Measurements from ENCODE around the gene KRT75.
A peak's percentile ranks its signal among the peaks of the same experiment; 100 is the strongest.

Gene KRT75

DNA sequence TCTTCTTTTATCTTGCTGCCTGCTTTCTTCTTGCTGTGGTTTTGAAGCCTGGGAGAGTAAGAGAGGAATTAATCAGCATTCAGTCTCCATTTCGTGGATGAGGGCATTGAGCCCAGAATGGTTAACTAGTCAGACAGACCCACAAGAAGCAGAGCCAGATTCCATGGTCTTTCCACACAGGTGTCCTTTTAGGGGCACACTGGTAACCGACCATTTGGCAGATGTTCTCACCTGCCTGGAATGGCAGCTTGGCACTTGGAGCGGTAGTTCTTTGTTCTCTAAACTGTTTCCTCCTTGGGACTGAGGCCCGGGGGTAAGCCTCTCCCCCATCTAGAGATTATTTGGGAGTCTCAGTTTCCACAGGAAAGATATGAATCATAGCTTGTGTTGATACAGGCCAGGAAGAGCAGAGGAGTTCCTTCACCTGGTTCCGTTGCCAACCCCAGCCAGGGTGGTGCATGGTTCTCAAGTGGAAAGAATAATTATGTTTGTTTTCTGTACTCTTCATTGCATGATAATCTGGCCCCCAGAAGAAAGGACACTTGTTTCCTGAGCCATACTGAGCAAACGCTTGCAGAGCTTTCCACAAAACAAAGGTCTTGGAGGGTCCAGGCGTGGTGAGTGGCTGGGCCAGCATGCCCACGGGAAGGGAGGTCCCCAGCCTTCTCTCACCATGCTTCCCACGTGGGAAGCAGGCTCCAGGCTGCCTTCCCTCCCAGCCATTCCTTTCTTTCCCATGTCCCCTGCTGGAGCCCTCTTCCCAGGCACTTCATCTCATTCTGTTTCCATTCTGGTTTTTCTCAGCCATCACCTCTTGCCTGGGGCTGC is 2.0 kb upstream of the KRT75 start:
- TF ChIP-seq, protein P1, sequence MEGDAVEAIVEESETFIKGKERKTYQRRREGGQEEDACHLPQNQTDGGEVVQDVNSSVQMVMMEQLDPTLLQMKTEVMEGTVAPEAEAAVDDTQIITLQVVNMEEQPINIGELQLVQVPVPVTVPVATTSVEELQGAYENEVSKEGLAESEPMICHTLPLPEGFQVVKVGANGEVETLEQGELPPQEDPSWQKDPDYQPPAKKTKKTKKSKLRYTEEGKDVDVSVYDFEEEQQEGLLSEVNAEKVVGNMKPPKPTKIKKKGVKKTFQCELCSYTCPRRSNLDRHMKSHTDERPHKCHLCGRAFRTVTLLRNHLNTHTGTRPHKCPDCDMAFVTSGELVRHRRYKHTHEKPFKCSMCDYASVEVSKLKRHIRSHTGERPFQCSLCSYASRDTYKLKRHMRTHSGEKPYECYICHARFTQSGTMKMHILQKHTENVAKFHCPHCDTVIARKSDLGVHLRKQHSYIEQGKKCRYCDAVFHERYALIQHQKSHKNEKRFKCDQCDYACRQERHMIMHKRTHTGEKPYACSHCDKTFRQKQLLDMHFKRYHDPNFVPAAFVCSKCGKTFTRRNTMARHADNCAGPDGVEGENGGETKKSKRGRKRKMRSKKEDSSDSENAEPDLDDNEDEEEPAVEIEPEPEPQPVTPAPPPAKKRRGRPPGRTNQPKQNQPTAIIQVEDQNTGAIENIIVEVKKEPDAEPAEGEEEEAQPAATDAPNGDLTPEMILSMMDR (conservative IDR thresholded peaks at IDR 0.05): no peak
- no peak for TF ChIP-seq ZFX (IDR thresholded peaks at IDR 0.05)
- H3K27ac ChIP-seq: no peak overlapping the region

DNA sequence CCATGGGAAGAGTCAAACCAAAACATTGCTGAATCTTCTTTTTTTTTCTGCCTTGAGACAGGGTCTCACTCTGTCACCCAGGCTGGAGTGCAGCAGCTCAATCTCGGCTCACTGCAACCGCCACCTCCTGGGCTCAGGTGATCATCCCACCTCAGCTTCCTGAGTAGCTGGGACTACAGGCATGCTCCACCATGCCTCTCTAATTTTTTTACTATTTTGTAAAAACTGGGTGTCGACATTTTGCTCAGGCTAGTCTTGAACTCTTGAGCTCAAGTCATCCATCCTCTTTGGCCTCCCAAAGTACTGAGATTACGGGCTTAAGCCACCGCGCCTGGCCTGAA is 1.5 kb upstream of the KRT75 start:
- no peak for TF ChIP-seq ZFX (IDR thresholded peaks at IDR 0.05)
- TF ChIP-seq, protein P1 (conservative IDR thresholded peaks at IDR 0.05): no peak
- no peak overlapping the region for H3K27ac ChIP-seq

DNA sequence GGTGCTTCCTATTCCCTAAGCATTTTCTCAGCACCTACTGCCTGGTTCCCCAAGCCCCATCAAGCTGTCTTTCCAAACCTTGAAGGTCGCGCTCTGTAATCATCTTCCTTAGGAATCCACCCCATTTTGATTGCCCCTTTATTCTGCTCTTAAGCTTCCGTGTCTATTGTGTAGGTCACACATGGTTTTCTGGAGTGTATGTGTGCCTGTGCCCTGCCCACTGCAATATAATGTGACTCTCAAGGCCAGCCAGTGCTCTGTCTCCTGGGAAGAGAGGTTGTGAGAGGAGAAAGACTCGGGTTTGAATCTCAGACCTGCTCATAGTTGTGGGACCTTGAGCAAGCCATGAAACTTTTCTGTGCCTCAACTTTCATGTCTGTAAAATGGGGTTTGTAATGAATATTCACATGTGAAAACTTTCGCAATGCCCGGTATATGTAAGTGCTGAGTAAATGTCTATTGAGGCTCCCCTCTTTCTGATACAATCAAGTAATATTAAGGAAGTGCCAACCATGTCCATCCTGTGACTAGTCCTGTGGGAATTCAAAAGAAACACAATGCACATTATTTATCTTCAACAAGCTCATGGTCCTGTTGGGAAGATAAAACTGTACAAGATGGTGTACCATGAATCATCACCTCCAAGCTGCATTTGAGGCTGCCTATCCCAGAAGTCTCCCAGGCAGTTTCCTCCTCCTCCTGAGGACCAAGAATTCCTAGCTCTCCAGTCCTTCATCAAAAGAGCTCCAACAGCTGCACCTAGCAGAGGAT is 774 bp upstream of the KRT75 start:
- TF ChIP-seq ZFX (IDR thresholded peaks at IDR 0.05): no peak
- TF ChIP-seq, protein P1 (conservative IDR thresholded peaks at IDR 0.05): no peak
- no peak overlapping the region for H3K27ac ChIP-seq

DNA sequence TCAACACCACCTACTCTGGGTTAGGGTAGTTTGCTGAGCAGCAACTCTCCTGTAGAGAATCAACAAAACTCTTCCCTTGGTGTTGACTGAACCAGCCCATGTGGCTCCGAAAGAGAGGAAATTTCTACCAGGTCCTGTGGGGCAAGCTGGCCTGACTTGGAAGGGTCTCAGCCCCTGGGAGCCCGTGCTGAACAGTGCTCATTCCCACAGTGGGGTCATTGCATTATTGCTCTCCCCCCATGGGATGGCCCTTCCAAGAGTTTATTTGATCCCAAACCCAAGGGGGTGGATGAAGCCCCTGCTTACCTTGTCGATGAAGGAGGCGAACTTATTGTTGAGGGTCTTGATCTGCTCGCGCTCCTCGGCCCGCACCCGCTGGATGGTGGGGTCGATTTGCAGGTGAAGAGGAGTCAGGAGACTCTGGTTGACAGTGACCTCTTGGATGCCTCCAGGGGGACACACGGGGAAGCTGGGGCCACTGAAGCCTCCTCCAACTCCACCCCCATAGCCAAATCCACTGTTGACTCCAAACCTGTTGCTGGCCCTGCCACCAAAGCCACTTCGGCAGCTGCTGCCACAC is 580 bp downstream of the KRT75 start:
- no peak for TF ChIP-seq ZFX (IDR thresholded peaks at IDR 0.05)
- TF ChIP-seq, protein P1 (conservative IDR thresholded peaks at IDR 0.05): no peak
- H3K27ac ChIP-seq: no peak overlapping the region

DNA sequence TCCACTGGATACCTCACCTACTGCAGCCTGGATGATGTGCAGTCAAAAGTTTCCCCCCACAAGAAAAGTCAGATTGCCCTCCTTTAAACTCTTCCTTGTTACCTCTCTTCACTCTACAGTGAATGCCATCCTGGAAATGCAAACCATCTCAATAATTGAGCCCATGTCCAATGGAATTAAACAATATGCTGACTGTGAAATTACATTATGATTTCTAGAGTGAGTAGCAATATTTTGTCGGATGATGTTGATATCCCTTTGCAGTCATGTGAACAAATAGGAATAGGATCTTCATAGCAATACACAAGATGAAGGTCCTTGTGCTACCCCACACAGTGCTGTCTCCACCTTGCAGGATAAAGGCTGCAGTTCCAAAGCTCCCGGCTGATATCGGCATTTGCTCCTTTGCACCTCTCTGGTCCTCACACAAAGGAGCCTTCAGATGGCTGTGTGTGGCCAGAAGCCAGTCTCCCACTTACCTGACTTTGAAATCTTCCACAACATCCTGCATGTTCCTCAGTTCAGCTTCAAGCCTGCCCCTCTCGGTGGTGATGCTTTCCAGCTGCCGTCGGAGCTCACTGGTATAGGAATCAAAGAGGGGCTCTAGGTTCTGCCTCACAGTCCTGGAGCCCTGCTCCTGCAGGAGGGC is 1.5 kb downstream of the KRT75 start:
- TF ChIP-seq, protein P1 (conservative IDR thresholded peaks at IDR 0.05): no peak
- no peak for TF ChIP-seq ZFX (IDR thresholded peaks at IDR 0.05)
- no peak overlapping the region for H3K27ac ChIP-seq

DNA sequence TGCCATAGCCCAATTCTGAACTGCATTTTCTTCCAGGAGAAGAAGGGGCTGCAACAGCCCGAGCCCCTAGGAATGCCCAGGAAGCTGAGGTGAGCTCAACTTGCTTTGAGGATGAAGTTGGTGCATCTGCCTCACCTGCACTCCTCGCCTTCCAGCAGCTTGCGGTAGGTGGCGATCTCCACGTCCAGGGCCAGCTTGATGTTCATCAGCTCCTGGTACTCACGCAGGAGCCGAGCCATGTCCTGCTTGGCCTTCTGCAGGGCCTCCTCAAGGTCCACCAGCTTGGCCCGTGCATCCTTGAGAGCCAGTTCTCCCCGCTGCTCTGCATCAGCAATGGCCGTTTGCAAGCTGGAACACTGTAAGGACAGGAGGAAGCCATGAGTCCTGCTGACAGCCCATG is 6.0 kb downstream of the KRT75 start:
- H3K27ac ChIP-seq: no peak overlapping the region
- TF ChIP-seq, protein P1 (conservative IDR thresholded peaks at IDR 0.05): peak; percentile 47
- no peak for TF ChIP-seq ZFX (IDR thresholded peaks at IDR 0.05)
